ENCODE measurements around the gene TCHP.

TCHP gene

GRCh38 chr12:109916045-109916444 is 16.0 kb downstream of the TCHP start:
- no peak for DNase-seq (ENCODE audit: low spot score)
- in situ Hi-C loops (cut with MboI; ENCODE audit: low sequenced_read_pairs, unreplicated experiment), result no loop called here
- TF ChIP-seq, protein P1, sequence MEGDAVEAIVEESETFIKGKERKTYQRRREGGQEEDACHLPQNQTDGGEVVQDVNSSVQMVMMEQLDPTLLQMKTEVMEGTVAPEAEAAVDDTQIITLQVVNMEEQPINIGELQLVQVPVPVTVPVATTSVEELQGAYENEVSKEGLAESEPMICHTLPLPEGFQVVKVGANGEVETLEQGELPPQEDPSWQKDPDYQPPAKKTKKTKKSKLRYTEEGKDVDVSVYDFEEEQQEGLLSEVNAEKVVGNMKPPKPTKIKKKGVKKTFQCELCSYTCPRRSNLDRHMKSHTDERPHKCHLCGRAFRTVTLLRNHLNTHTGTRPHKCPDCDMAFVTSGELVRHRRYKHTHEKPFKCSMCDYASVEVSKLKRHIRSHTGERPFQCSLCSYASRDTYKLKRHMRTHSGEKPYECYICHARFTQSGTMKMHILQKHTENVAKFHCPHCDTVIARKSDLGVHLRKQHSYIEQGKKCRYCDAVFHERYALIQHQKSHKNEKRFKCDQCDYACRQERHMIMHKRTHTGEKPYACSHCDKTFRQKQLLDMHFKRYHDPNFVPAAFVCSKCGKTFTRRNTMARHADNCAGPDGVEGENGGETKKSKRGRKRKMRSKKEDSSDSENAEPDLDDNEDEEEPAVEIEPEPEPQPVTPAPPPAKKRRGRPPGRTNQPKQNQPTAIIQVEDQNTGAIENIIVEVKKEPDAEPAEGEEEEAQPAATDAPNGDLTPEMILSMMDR (IDR thresholded peaks at IDR 0.05; ENCODE audit: borderline replicate concordance, control extremely low read depth, extremely low read depth, insufficient read depth, missing control alignments), result no peak

GRCh38 chr12:109919456-109919855 is 19.4 kb downstream of the TCHP start:
- no peak for DNase-seq (ENCODE audit: low spot score)
- in situ Hi-C loops (cut with MboI; ENCODE audit: low sequenced_read_pairs, unreplicated experiment), result no loop called here
- TF ChIP-seq, protein P1 (IDR thresholded peaks at IDR 0.05; ENCODE audit: borderline replicate concordance, control extremely low read depth, extremely low read depth, insufficient read depth, missing control alignments), result no peak

GRCh38 chr12:109920261-109920780 is 20.2 kb downstream of the TCHP start:
- in situ Hi-C loops (cut with MboI; ENCODE audit: low sequenced_read_pairs, unreplicated experiment), result no loop called here
- TF ChIP-seq, protein P1 (IDR thresholded peaks at IDR 0.05; ENCODE audit: borderline replicate concordance, control extremely low read depth, extremely low read depth, insufficient read depth, missing control alignments), result no peak
- no peak for DNase-seq (ENCODE audit: low spot score)

- TF ChIP-seq, protein P1 (IDR thresholded peaks at IDR 0.05; ENCODE audit: borderline replicate concordance, control extremely low read depth, extremely low read depth, insufficient read depth, missing control alignments), result no peak
- in situ Hi-C loops (cut with MboI; ENCODE audit: low sequenced_read_pairs, unreplicated experiment), result no loop called here
- DNase-seq (ENCODE audit: low spot score), result no peak
These were observed 21.9 kb downstream of the TCHP start for GRCh38 chr12:109921982-109922381.

GRCh38 chr12:109923038-109923437 is 23.0 kb downstream of the TCHP start:
- in situ Hi-C loops (cut with MboI; ENCODE audit: low sequenced_read_pairs, unreplicated experiment), result no loop called here
- TF ChIP-seq, protein P1 (IDR thresholded peaks at IDR 0.05; ENCODE audit: borderline replicate concordance, control extremely low read depth, extremely low read depth, insufficient read depth, missing control alignments), result no peak
- DNase-seq (ENCODE audit: low spot score), result no peak

- TF ChIP-seq, protein P1 (IDR thresholded peaks at IDR 0.05; ENCODE audit: borderline replicate concordance, control extremely low read depth, extremely low read depth, insufficient read depth, missing control alignments), result no peak
- DNase-seq (ENCODE audit: low spot score), result no peak
- in situ Hi-C loops (cut with MboI; ENCODE audit: low sequenced_read_pairs, unreplicated experiment), result no loop called here
These were observed 23.6 kb downstream of the TCHP start for GRCh38 chr12:109923481-109924245.
